ENCODE results near the gene AKTIP.

GRCh38 chr16:53492503-53492902 lies 10.5 kb downstream of the AKTIP start:
- TF ChIP-seq TEAD1 (CRISPR knock-in tag; IDR thresholded peaks at IDR 0.05) (no peak), E2F5 (CRISPR knock-in tag; IDR thresholded peaks at IDR 0.05) (no peak), POLR2A (conservative IDR thresholded peaks at IDR 0.05) (no peak), NR3C1 (CRISPR knock-in tag; IDR thresholded peaks at IDR 0.05) (no peak), JUND (IDR thresholded peaks at IDR 0.05; ENCODE audit: borderline replicate concordance, low read depth, low read length) (no peak), JUND (tag; IDR thresholded peaks at IDR 0.05; ENCODE audit: borderline replicate concordance, low read depth, low read length) (no peak), EP300 (IDR thresholded peaks at IDR 0.05; ENCODE audit: low read length) (no peak), TARDBP (IDR thresholded peaks at IDR 0.05) (no peak), EZH2 (IDR thresholded peaks at IDR 0.05; ENCODE audit: borderline replicate concordance, low read depth, low read length) (no peak), KAT7 (CRISPR knock-in tag; IDR thresholded peaks at IDR 0.05; ENCODE audit: borderline replicate concordance) (no peak), JUN (IDR thresholded peaks at IDR 0.05; ENCODE audit: borderline replicate concordance, low read depth, low read length) (no peak), JUN (CRISPR knock-in tag; IDR thresholded peaks at IDR 0.05; ENCODE audit: borderline replicate concordance) (no peak)
- TF ChIP-seq, protein P1, sequence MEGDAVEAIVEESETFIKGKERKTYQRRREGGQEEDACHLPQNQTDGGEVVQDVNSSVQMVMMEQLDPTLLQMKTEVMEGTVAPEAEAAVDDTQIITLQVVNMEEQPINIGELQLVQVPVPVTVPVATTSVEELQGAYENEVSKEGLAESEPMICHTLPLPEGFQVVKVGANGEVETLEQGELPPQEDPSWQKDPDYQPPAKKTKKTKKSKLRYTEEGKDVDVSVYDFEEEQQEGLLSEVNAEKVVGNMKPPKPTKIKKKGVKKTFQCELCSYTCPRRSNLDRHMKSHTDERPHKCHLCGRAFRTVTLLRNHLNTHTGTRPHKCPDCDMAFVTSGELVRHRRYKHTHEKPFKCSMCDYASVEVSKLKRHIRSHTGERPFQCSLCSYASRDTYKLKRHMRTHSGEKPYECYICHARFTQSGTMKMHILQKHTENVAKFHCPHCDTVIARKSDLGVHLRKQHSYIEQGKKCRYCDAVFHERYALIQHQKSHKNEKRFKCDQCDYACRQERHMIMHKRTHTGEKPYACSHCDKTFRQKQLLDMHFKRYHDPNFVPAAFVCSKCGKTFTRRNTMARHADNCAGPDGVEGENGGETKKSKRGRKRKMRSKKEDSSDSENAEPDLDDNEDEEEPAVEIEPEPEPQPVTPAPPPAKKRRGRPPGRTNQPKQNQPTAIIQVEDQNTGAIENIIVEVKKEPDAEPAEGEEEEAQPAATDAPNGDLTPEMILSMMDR (IDR thresholded peaks at IDR 0.05 in 2 of 3, conservative IDR thresholded peaks at IDR 0.05 in 1 of 3; ENCODE audit: insufficient read depth in 2 of 3, low read depth in 1 of 3, low read length in 3 of 3) = no peak
- TF ChIP-seq, protein P2, sequence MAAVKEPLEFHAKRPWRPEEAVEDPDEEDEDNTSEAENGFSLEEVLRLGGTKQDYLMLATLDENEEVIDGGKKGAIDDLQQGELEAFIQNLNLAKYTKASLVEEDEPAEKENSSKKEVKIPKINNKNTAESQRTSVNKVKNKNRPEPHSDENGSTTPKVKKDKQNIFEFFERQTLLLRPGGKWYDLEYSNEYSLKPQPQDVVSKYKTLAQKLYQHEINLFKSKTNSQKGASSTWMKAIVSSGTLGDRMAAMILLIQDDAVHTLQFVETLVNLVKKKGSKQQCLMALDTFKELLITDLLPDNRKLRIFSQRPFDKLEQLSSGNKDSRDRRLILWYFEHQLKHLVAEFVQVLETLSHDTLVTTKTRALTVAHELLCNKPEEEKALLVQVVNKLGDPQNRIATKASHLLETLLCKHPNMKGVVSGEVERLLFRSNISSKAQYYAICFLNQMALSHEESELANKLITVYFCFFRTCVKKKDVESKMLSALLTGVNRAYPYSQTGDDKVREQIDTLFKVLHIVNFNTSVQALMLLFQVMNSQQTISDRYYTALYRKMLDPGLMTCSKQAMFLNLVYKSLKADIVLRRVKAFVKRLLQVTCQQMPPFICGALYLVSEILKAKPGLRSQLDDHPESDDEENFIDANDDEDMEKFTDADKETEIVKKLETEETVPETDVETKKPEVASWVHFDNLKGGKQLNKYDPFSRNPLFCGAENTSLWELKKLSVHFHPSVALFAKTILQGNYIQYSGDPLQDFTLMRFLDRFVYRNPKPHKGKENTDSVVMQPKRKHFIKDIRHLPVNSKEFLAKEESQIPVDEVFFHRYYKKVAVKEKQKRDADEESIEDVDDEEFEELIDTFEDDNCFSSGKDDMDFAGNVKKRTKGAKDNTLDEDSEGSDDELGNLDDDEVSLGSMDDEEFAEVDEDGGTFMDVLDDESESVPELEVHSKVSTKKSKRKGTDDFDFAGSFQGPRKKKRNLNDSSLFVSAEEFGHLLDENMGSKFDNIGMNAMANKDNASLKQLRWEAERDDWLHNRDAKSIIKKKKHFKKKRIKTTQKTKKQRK (IDR thresholded peaks at IDR 0.05; ENCODE audit: borderline replicate concordance, low read depth, low read length) = no peak
